HepG2 (cell line): ENCODE results near the gene RNF6. TPM values are rescaled to one million over a fixed set of nuclear protein-coding genes. Genes with fewer than 3 reads are reported as not detected.

ENCODE experiments used
- DMAP1 ChIP-seq: IDR thresholded peaks from 2 replicates; pipeline ENCODE4 v1.6.1; 2016
- DPF2 ChIP-seq: sonication (generic); formaldehyde crosslinking; IDR thresholded peaks from 2 replicates; pipeline ENCODE4 v1.4.0; 2020; ENCODE audit warnings: mild to moderate bottlenecking, low read depth, missing genetic modification reagents, borderline replicate concordance
- FOSL2 ChIP-seq: sonication (generic); formaldehyde crosslinking; IDR thresholded peaks from 2 replicates; pipeline ENCODE4 v1.4.0; 2020; ENCODE audit warnings: missing genetic modification reagents
- IKZF1 ChIP-seq: fragments of 450-650 bp; IDR thresholded peaks from 2 replicates; pipeline ENCODE4 v1.7.1; 2016
- JUN ChIP-seq: sonication (generic); formaldehyde crosslinking; IDR thresholded peaks from 2 replicates; pipeline ENCODE4 v1.4.0; 2020; ENCODE audit warnings: mild to moderate bottlenecking, missing genetic modification reagents
- KDM5A ChIP-seq: fragments of 200-600 bp; sonication (generic); IDR thresholded peaks from 2 replicates; pipeline ENCODE4 v1.7.0; 2018; ENCODE audit warnings: antibody characterized with exemption, mild to moderate bottlenecking, low read length, borderline replicate concordance
- MAFK ChIP-seq, 2 experiments: IDR thresholded peaks in 1 of 2; conservative IDR thresholded peaks in 1 of 2; 2 replicates each; pipeline ENCODE4 v1.6.1; 2011; ENCODE audit warnings: improper control_type of control experiment in 2 of 2, low read length in 2 of 2
- MTF2 ChIP-seq: sonication (generic); formaldehyde crosslinking; IDR thresholded peaks from 2 replicates; pipeline ENCODE4 v1.5.0; 2020; ENCODE audit warnings: missing genetic modification reagents, borderline replicate concordance
- NFYB ChIP-seq: sonication (generic); formaldehyde crosslinking; IDR thresholded peaks from 2 replicates; pipeline ENCODE4 v1.4.0; 2020; ENCODE audit warnings: missing genetic modification reagents
- POLR2AphosphoS5 ChIP-seq: IDR thresholded peaks from 2 replicates; pipeline ENCODE4 v1.6.1; 2012; ENCODE audit warnings: low read depth, low read length
- RBM22 ChIP-seq: fragments of 200-400 bp; formaldehyde crosslinking; optimal IDR thresholded peaks from 2 replicates; pipeline ENCODE3; 2017; ENCODE audit warnings: mild to moderate bottlenecking, low read length, moderate library complexity
- RBM39 ChIP-seq: fragments of 200-400 bp; formaldehyde crosslinking; IDR thresholded peaks from one replicate; pipeline ENCODE4 v1.6.1; 2018; ENCODE audit warnings: antibody characterized with exemption, mild to moderate bottlenecking, low read depth, low read length; ENCODE audit not compliant: poor library complexity, severe bottlenecking
- SMAD3 ChIP-seq: sonication (generic); formaldehyde crosslinking; IDR thresholded peaks from 2 replicates; pipeline ENCODE4 v1.4.0; 2020; ENCODE audit warnings: missing genetic modification reagents
- SRSF1 ChIP-seq: fragments of 200-400 bp; formaldehyde crosslinking; optimal IDR thresholded peaks from 2 replicates; pipeline ENCODE3; 2017; ENCODE audit warnings: mild to moderate bottlenecking, low read depth, low read length, moderate library complexity
- SSRP1 ChIP-seq: IDR thresholded peaks from 2 replicates; pipeline ENCODE4 v1.6.1; 2016; ENCODE audit warnings: control low read depth
- ZFP36L1 ChIP-seq: sonication (generic); formaldehyde crosslinking; IDR thresholded peaks from 2 replicates; pipeline ENCODE4 v1.8.0; 2022; ENCODE audit warnings: mild to moderate bottlenecking, missing genetic modification reagents, moderate library complexity
- ZNF367 ChIP-seq: sonication (generic); formaldehyde crosslinking; IDR thresholded peaks from 2 replicates; pipeline ENCODE4 v1.4.0; 2020; ENCODE audit warnings: missing genetic modification reagents, borderline replicate concordance
- ZNF605 ChIP-seq: sonication (generic); formaldehyde crosslinking; IDR thresholded peaks from 2 replicates; pipeline ENCODE4 v1.8.0; 2022; ENCODE audit warnings: mild to moderate bottlenecking, missing genetic modification reagents
- ZNF614 ChIP-seq: IDR thresholded peaks from 2 replicates; pipeline ENCODE4 v1.6.1; 2018; ENCODE audit warnings: missing biosample characterization, missing genetic modification reagents, inconsistent platforms, borderline replicate concordance
- ZNF747 ChIP-seq: sonication (generic); formaldehyde crosslinking; IDR thresholded peaks from 2 replicates; pipeline ENCODE4 v1.8.1; 2023; ENCODE audit warnings: missing genetic modification reagents, mild to moderate bottlenecking, borderline replicate concordance
- ZNF792 ChIP-seq: IDR thresholded peaks from 2 replicates; pipeline ENCODE4 v1.6.1; 2016
- ZNF816 ChIP-seq: sonication (generic); formaldehyde crosslinking; IDR thresholded peaks from 2 replicates; pipeline ENCODE4 v1.8.0; 2022; ENCODE audit warnings: missing genetic modification reagents, mild to moderate bottlenecking, borderline replicate concordance
- polyA plus RNA-seq, 8 experiments: library from polyadenylated mRNA; depleted of rRNA in 3 of 8; stranded (reverse) in 7 of 8; unstranded in 1 of 8; fragments of >200 nt; fragmentation: Illumina TruSeq in 4 of 8; extraction: Trizol in 4 of 8; gene quantifications; 2 replicates each; pipeline versions ENCODE4 v1.2.1 to v1.2.3, GENCODE V29; 2011 to 2016; ENCODE audit warnings: low read depth in 4 of 8, missing spikeins in 1 of 8, mixed read lengths in 1 of 8; ENCODE audit not compliant: insufficient read depth in 1 of 8
- total RNA-seq, 5 experiments: library from RNA; depleted of rRNA; stranded (reverse); fragments of >200 nt; fragmentation: Illumina TruSeq; extraction: Trizol; gene quantifications; 2 replicates each; pipeline ENCODE4 v1.2.3, GENCODE V29; 2016; ENCODE audit warnings: low read depth in 1 of 5
- TF ChIP-seq, protein P1 (sequence below): sonication (generic); formaldehyde crosslinking; IDR thresholded peaks from 2 replicates; pipeline ENCODE4 v1.5.1; 2020; ENCODE audit warnings: mild to moderate bottlenecking, missing genetic modification reagents, borderline replicate concordance
- TF ChIP-seq, protein P2 (sequence below): IDR thresholded peaks from 2 replicates; pipeline ENCODE4 v1.6.1; 2016; ENCODE audit warnings: mild to moderate bottlenecking, missing biosample characterization, missing genetic modification reagents
- TF ChIP-seq, protein P3 (sequence below): sonication (generic); formaldehyde crosslinking; IDR thresholded peaks from 2 replicates; pipeline ENCODE4 v1.8.0; 2022; ENCODE audit warnings: mild to moderate bottlenecking, missing genetic modification reagents, moderate library complexity

The RNF6 gene
- total and polyA plus RNA-seq, 2 of the 13 experiments (the other 11 are each of a cell fraction or from before 2014, with no cell fraction given), result 14.6 to 36.8 TPM

DNA sequence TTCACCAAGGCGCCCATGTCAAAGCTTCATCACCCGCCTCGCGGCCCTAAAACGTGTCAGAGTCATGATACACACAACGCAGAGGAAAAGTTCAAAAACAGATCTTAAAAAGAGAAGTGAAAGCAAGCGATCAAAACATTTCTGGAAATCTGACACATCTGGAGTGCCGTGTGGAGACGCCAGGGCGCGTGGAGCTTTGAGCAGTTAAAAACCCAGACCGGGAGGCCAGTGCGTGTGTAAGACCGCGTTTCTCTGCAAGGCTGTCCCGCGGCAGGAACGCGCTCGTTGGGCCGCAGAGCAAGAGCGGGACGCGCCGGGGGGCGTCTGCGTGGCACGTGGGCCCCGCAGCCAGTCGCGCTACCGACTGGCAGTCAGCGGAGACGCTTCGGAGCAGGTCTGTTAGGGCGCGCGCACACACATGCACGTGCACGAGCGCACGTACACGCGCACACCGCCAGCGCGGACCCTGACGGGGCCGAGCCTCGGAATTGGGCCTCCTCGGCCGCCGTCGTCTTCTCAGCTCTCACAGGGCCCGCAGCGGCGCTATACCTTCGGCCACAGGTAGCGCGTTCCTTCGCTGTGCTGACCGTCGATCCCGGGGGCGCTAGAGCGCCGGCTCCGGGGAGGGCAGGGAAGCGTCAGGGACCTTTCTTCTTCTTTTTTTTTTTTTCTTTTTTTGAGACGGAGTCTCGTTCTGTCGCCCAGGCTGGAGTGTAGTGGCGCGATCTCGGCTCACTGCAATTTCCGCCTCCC is 35.8 kb downstream of the RNF6 start (continued):
- TF ChIP-seq ZNF747 (CRISPR knock-in tag) (peak; percentile 40; the same call in 1 of the 2 replicates), SMAD3 (CRISPR knock-in tag) (no peak), ZNF816 (CRISPR knock-in tag) (no peak), JUN (CRISPR knock-in tag) (no peak), POLR2AphosphoS5 (peak; percentile 35; the same call in 1 of the 2 replicates), KDM5A (peak; percentile 80; the same call in 1 of the 2 replicates), RBM39 (no peak), DMAP1 (peak; percentile 86), MTF2 (CRISPR knock-in tag) (peak; percentile 61; the same call in 1 of the 2 replicates), SRSF1 (no peak), ZNF367 (CRISPR knock-in tag) (no peak), ZNF614 (CRISPR knock-in tag) (peak; percentile 50; the same call in 1 of the 2 replicates), ZNF792 (CRISPR knock-in tag) (peak; percentile 69; the same call in 1 of the 2 replicates), ZFP36L1 (CRISPR knock-in tag) (no peak), IKZF1 (no peak), FOSL2 (CRISPR knock-in tag) (peak; percentile 35), NFYB (CRISPR knock-in tag) (0 out of 2 replicates have a peak, but pooled peaks have one; percentile 14), MAFK (conservative IDR thresholded peaks at IDR 0.05 in 1 of 2, IDR thresholded peaks at IDR 0.05 in 1 of 2; ENCODE audit: low read length in 2 of 2) (no peak), SSRP1 (no peak), DPF2 (CRISPR knock-in tag) (no peak), RBM22 (no peak), ZNF605 (CRISPR knock-in tag) (peak; percentile 79)
- TF ChIP-seq, protein P1, sequence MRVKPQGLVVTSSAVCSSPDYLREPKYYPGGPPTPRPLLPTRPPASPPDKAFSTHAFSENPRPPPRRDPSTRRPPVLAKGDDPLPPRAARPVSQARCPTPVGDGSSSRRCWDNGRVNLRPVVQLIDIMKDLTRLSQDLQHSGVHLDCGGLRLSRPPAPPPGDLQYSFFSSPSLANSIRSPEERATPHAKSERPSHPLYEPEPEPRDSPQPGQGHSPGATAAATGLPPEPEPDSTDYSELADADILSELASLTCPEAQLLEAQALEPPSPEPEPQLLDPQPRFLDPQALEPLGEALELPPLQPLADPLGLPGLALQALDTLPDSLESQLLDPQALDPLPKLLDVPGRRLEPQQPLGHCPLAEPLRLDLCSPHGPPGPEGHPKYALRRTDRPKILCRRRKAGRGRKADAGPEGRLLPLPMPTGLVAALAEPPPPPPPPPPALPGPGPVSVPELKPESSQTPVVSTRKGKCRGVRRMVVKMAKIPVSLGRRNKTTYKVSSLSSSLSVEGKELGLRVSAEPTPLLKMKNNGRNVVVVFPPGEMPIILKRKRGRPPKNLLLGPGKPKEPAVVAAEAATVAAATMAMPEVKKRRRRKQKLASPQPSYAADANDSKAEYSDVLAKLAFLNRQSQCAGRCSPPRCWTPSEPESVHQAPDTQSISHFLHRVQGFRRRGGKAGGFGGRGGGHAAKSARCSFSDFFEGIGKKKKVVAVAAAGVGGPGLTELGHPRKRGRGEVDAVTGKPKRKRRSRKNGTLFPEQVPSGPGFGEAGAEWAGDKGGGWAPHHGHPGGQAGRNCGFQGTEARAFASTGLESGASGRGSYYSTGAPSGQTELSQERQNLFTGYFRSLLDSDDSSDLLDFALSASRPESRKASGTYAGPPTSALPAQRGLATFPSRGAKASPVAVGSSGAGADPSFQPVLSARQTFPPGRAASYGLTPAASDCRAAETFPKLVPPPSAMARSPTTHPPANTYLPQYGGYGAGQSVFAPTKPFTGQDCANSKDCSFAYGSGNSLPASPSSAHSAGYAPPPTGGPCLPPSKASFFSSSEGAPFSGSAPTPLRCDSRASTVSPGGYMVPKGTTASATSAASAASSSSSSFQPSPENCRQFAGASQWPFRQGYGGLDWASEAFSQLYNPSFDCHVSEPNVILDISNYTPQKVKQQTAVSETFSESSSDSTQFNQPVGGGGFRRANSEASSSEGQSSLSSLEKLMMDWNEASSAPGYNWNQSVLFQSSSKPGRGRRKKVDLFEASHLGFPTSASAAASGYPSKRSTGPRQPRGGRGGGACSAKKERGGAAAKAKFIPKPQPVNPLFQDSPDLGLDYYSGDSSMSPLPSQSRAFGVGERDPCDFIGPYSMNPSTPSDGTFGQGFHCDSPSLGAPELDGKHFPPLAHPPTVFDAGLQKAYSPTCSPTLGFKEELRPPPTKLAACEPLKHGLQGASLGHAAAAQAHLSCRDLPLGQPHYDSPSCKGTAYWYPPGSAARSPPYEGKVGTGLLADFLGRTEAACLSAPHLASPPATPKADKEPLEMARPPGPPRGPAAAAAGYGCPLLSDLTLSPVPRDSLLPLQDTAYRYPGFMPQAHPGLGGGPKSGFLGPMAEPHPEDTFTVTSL (CRISPR knock-in tag), result peak; percentile 68
- TF ChIP-seq, protein P2, sequence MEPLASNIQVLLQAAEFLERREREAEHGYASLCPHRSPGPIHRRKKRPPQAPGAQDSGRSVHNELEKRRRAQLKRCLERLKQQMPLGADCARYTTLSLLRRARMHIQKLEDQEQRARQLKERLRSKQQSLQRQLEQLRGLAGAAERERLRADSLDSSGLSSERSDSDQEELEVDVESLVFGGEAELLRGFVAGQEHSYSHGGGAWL (CRISPR knock-in tag), result peak; percentile 89
- TF ChIP-seq, protein P3, sequence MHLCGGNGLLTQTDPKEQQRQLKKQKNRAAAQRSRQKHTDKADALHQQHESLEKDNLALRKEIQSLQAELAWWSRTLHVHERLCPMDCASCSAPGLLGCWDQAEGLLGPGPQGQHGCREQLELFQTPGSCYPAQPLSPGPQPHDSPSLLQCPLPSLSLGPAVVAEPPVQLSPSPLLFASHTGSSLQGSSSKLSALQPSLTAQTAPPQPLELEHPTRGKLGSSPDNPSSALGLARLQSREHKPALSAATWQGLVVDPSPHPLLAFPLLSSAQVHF (CRISPR knock-in tag), result peak; percentile 73; the same call in 1 of the 2 replicates
